Small intestine (tissue), 7 donors: ENCODE results near the gene SNRNP200. TPM values are rescaled to one million over a fixed set of nuclear protein-coding genes. Genes with fewer than 3 reads are reported as not detected.
"Not testable (repeated sequence)": the region's sequence is repeated elsewhere in the genome, so short reads cannot be mapped to it uniquely, and the experiment has no call there.

Source experiments
- DNase-seq, 2 donors: peaks; one replicate each; pipeline versions ENCODE4 v3.0.0 to v3.0.0-alpha.2; 2013
- FAIRE-seq: peaks from 2 replicates; lab custom pipeline; 2012; peaks lifted over from hg19 to GRCh38; lab: Jason Lieb, UNC
- H3K27ac ChIP-seq, 3 donors: one replicate each; pipeline ENCODE4 v1.5.1; 2013; ENCODE audit warnings: low read length in 2 of 3, mild to moderate bottlenecking in 2 of 3, control low read depth in 1 of 3, inconsistent platforms in 1 of 3, low read depth in 1 of 3, moderate library complexity in 1 of 3
- H3K27me3 ChIP-seq, 3 donors: one replicate each; pipeline ENCODE4 v1.6.1; 2013; ENCODE audit warnings: low read length in 3 of 3, inconsistent platforms in 1 of 3; ENCODE audit not compliant: control insufficient read depth in 3 of 3, insufficient read depth in 3 of 3
- H3K36me3 ChIP-seq, 3 donors: one replicate each; pipeline ENCODE4 v1.6.1; 2013; ENCODE audit warnings: low read length in 3 of 3, inconsistent platforms in 1 of 3, low read depth in 1 of 3, mild to moderate bottlenecking in 1 of 3, moderate library complexity in 1 of 3; ENCODE audit not compliant: control insufficient read depth in 3 of 3, insufficient read depth in 2 of 3
- H3K4me1 ChIP-seq, 3 donors: one replicate each; pipeline ENCODE4 v1.6.1; 2013; ENCODE audit warnings: low read length in 2 of 3, inconsistent platforms in 1 of 3, low read depth in 1 of 3, mild to moderate bottlenecking in 1 of 3, moderate library complexity in 1 of 3; ENCODE audit not compliant: control insufficient read depth in 3 of 3, insufficient read depth in 2 of 3
- H3K4me3 ChIP-seq, 3 donors: one replicate each; pipeline ENCODE4 v1.5.1; 2013; ENCODE audit warnings: low read length in 3 of 3, control low read depth in 1 of 3, inconsistent platforms in 1 of 3, low read depth in 1 of 3, mild to moderate bottlenecking in 1 of 3, moderate library complexity in 1 of 3
- H3K9me3 ChIP-seq, 2 donors: one replicate each; pipeline ENCODE4 v1.6.1; 2013; ENCODE audit warnings: low read depth in 1 of 2, low read length in 1 of 2; ENCODE audit not compliant: control insufficient read depth in 2 of 2, insufficient read depth in 1 of 2
- WGBS, 3 donors: extraction: QIAGEN DNeasy Blood & Tissue Kit; methylation state at CpG; one replicate each; pipeline ENCODE4 v1.1.7; 2013; 5-methylcytosine and 5-hydroxymethylcytosine counted together
- polyA plus RNA-seq, 4 donors: library from polyadenylated mRNA; stranded (reverse) in 3 of 4; unstranded in 1 of 4; fragments of 200-250 nt in 3 of 4; fragments of 120-200 nt in 1 of 4; gene quantifications; one replicate each; pipeline versions ENCODE4 v1.2.1 to v1.2.3, GENCODE V29; 2013
- donor health status: healthy with polysubstance abuse.
- donor health status: control.
- donor health status: control.
- donor health status: Bipolar disorder and iron deficiency.
- donor health status: healthy.

Gene SNRNP200
- polyA plus RNA-seq, 4 donors = 55.4 to 156 (median 66.9) TPM

- no peaks in the 10 kb centered on the region for H3K27me3 ChIP-seq
- 82 to 88% (median 88%) methylated on average over 7 of the region's 7 CpGs for WGBS, 3 donors
- peaks cover 9 to 41% (median 13%) of the 10 kb centered on the region in 3 donors for H3K4me1 ChIP-seq
- no peak for FAIRE-seq
- peaks cover 9 to 70% (median 16%) of the 10 kb centered on the region in 3 donors for H3K36me3 ChIP-seq
- H3K4me3 ChIP-seq = no peak overlapping the region
- no peak for DNase-seq
- H3K27ac ChIP-seq = peak overlapping the region in 1 of 3 donors; percentile 58
- H3K9me3 ChIP-seq = no peaks in the 10 kb centered on the region
Observed at GRCh38 chr2:96258166-96259022, 47.0 kb downstream of the SNRNP200 start.

DNA sequence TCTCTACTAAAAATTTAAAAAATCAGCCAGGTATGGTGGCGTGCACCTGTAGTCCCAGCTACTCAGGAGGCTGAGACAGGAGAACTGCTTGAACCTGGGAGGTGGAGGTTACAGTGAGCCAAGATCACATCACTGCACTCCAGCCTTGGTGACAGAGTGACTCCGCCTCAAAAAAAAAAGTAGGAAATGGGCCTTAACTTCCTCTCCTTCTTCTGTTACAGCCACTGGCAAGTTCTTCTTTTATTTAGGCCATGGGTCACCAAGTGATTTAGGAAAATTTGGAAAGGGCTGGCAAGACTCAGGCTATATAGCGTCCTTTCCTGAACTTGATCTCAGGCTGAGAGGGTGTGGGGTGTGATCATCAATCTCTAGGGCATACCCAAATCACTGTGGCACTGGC is 47.6 kb downstream of the SNRNP200 start:
- 81 to 98% (median 95%) methylated on average over 3 of the region's 3 CpGs for WGBS, 3 donors
- not testable (repeated sequence) for FAIRE-seq, H3K4me3 ChIP-seq, H3K27me3 ChIP-seq, DNase-seq, H3K9me3 ChIP-seq
- Histone ChIP-seq H3K36me3 (peaks cover 14 to 72% (median 22%) of the 10 kb centered on the region in 3 donors), H3K4me1 (peaks cover 11 to 45% (median 13%) of the 10 kb centered on the region in 3 donors), H3K27ac (peak overlapping the region in 1 of 3 donors; percentile 58)

- Histone ChIP-seq H3K4me1 (peaks cover 11 to 47% (median 13%) of the 10 kb centered on the region in 3 donors), H3K9me3 (no peaks in the 10 kb centered on the region), H3K27ac (peak overlapping the region in 1 of 3 donors; percentile 4), H3K4me3 (no peak overlapping the region), H3K36me3 (peaks cover 14 to 80% (median 32%) of the 10 kb centered on the region in 3 donors), H3K27me3 (no peaks in the 10 kb centered on the region)
- FAIRE-seq (no peak), DNase-seq (no peak)
- WGBS, 3 donors = 73 to 88% (median 79%) methylated on average over 6 of the region's 6 CpGs
Observed at GRCh38 chr2:96256611-96257113, 48.7 kb downstream of the SNRNP200 start.

DNA sequence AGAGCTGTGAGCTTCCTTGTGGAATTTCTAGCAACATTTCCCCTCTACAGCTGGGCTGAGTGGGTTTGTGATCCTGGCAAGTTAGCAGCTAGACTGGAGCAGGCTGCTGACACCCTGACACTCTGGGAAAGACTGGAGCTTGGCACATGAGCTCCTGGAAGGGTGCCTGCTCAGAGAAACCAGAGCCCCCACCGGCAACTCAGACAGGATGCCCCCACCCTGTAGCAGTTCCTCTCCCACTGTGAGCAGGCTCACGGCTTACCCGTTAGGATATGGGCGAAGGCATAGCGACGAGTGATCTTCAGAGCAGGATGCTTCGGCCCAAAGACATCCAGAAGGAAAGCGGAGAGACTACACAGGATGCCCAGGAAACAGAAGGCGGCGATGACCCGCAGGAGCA is 50.8 kb downstream of the SNRNP200 start:
- H3K4me3 ChIP-seq = no peak overlapping the region
- H3K27ac ChIP-seq = peak overlapping the region in 1 of 3 donors; percentile 56
- no peaks in the 10 kb centered on the region for H3K9me3 ChIP-seq
- peaks cover 14 to 80% (median 35%) of the 10 kb centered on the region in 3 donors for H3K36me3 ChIP-seq
- no peak for DNase-seq
- no peak for FAIRE-seq
- H3K4me1 ChIP-seq = peaks cover 0 to 26% (median 4%) of the 10 kb centered on the region in 3 donors
- no peaks in the 10 kb centered on the region for H3K27me3 ChIP-seq
- 76 to 89% (median 79%) methylated on average over 11 of the region's 11 CpGs for WGBS, 3 donors

DNA sequence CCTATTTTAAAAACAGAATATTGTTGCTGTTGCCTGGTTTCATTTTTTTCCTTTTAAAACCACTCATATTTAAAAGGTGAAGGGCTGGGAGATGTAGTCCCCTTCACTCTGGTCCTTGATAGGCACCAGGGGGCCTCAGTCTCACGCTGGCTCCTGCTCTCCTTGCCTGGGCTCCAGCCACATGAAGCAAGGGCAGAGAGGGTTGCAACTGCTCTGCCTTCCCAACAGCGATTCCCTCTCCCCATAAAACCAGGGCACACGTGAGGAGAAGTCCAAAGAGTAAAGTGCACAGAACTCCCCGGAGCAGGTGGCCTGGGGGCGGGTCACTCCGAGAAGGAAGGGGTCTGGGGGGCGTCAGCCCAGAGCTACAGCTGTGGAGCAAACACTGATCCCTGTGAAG is 52.3 kb downstream of the SNRNP200 start:
- 17 to 69% (median 27%) methylated on average over 7 of the region's 7 CpGs for WGBS, 3 donors
- no peak for FAIRE-seq

GRCh38 chr2:96252526-96252925 is 52.8 kb downstream of the SNRNP200 start:
- Histone ChIP-seq H3K27ac (peak overlapping the region in 2 of 3 donors; percentile 16 to 60), H3K4me1 (peaks cover 0 to 15% (median 2%) of the 10 kb centered on the region in 3 donors), H3K27me3 (no peaks in the 10 kb centered on the region), H3K9me3 (no peaks in the 10 kb centered on the region), H3K36me3 (peaks cover 12 to 69% (median 35%) of the 10 kb centered on the region in 3 donors), H3K4me3 (no peak overlapping the region)
- 75 to 87% (median 78%) methylated on average over 8 of the region's 8 CpGs for whole genome bisulfite sequencing, 3 donors
- DNase-seq = no peak
- no peak for FAIRE-seq

More for the DNA sequence above, 52.3 kb downstream of the SNRNP200 start:
- no peaks in the 10 kb centered on the region for H3K9me3 ChIP-seq
- no peak overlapping the region for H3K4me3 ChIP-seq
- peak; percentile 76 to 80 for DNase-seq
- H3K4me1 ChIP-seq = peaks cover 0 to 15% (median 2%) of the 10 kb centered on the region in 3 donors
- no peaks in the 10 kb centered on the region for H3K27me3 ChIP-seq
- H3K27ac ChIP-seq = peak overlapping the region; percentile 31 to 60 (median 39)
- peaks cover 12 to 71% (median 35%) of the 10 kb centered on the region in 3 donors for H3K36me3 ChIP-seq

- DNase-seq (no peak), FAIRE-seq (no peak)
- H3K27me3 ChIP-seq = no peaks in the 10 kb centered on the region
- 64 to 69% (median 67%) methylated on average over 6 of the region's 6 CpGs for WGBS, 3 donors
- no peaks in the 10 kb centered on the region for H3K9me3 ChIP-seq
- H3K4me1 ChIP-seq = peaks cover 0 to 15% (median 2%) of the 10 kb centered on the region in 3 donors
- no peak overlapping the region for H3K27ac ChIP-seq
- no peak overlapping the region for H3K4me3 ChIP-seq
- H3K36me3 ChIP-seq = peaks cover 12 to 67% (median 35%) of the 10 kb centered on the region in 3 donors
Observed at GRCh38 chr2:96251721-96252292, 53.5 kb downstream of the SNRNP200 start.

- FAIRE-seq = no peak
Observed at GRCh38 chr2:96250188-96250587, 55.2 kb downstream of the SNRNP200 start.

More at GRCh38 chr2:96250188-96250587, 55.2 kb downstream of the SNRNP200 start:
- Histone ChIP-seq H3K9me3 (no peaks in the 10 kb centered on the region), H3K4me1 (peaks cover 0 to 15% (median 2%) of the 10 kb centered on the region in 3 donors), H3K27me3 (no peaks in the 10 kb centered on the region), H3K36me3 (peaks cover 12 to 67% (median 32%) of the 10 kb centered on the region in 3 donors), H3K27ac (no peak overlapping the region), H3K4me3 (no peak overlapping the region)
- no peak for DNase-seq
- 89 to 94% (median 93%) methylated on average over 6 of the region's 6 CpGs for WGBS, 3 donors
